ENCODE data around the gene FRMD5.

The FRMD5 gene

DNA sequence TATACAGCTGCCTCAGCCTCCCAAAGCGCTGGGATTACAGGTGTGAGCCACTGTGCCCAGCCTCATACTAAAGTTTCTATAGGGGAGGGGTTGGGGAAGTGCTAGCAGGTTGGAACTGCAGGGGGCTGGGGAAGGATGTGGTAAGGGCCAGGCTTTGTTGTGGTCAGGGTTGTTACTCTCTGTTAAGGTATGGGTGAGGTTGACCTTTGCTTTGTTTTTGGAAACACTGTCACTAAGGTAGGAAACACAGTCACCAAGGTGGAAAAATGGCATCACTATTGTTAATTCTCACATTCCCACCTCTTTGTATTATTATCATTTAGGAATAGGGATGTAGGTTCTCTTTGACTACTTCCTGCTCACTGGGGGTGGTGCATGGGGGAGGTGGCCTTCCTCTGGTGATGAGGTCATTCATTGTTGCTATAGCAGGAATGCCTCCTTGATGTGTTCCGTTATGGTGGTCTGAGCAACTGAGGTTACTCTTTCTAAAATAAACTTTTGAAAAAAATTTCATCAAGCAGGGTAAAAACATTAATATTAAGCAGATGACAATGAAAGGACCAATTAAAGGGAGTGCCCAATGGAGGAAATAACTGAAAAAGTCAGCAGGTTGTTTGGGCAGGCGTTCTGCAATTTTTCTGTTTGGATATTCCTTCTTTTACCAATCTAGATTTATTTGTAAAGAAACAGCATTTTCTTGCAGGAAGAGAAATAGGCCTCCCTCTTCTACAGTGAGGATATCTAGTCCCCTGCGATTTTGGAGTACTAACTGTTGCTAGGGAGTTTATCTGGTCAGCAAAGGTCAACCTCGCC is 217.8 kb downstream of the FRMD5 start:
- peaks cover 0 to 3% of the 10 kb centered on the region in 2 donors for H3K9me3 ChIP-seq (ENCODE audit: control insufficient read depth in 2 of 2, low read length in 2 of 2)
- no peaks in the 10 kb centered on the region for H3K27me3 ChIP-seq (ENCODE audit: control insufficient read depth in 1 of 2, insufficient read depth in 2 of 2, low read length in 2 of 2)
- H3K36me3 ChIP-seq (ENCODE audit: control insufficient read depth in 2 of 2, insufficient read depth in 2 of 2, low read length in 2 of 2) = no peaks in the 10 kb centered on the region
- H3K9ac ChIP-seq (ENCODE audit: low read length in 2 of 2) = no peak overlapping the region
- no peaks in the 10 kb centered on the region for H3K4me1 ChIP-seq (ENCODE audit: control insufficient read depth, insufficient read depth, low read length)
- H3K4me3 ChIP-seq (ENCODE audit: low read length in 2 of 2) = no peak overlapping the region
- no peak overlapping the region for H3K27ac ChIP-seq (ENCODE audit: low read length)

DNA sequence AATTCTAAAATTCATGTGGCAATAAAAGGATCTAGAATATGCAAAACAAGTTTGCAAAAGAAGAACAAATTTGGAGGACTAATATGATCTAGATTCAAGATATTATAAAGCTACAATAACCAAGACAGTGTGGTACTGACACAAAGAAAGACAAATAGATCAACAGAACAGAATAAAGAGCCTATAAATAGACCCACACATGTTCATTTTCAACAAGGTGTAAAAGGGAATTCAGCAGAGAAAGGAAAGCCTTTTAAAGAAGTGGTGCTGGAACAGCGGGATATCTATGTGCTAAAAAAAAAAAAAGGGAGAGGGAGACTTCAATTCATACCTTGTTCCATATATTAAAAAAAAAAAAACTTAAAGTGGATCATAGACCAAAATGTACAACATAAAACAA is 219.3 kb downstream of the FRMD5 start:
- Histone ChIP-seq H3K36me3 (ENCODE audit: control insufficient read depth in 2 of 2, insufficient read depth in 2 of 2, low read length in 2 of 2) (no peaks in the 10 kb centered on the region), H3K9ac (ENCODE audit: low read length in 2 of 2) (no peak overlapping the region), H3K27me3 (ENCODE audit: control insufficient read depth in 1 of 2, insufficient read depth in 2 of 2, low read length in 2 of 2) (no peaks in the 10 kb centered on the region), H3K27ac (ENCODE audit: low read length) (no peak overlapping the region), H3K9me3 (ENCODE audit: control insufficient read depth in 2 of 2, low read length in 2 of 2) (peaks cover 0 to 3% of the 10 kb centered on the region in 2 donors), H3K4me1 (ENCODE audit: control insufficient read depth, insufficient read depth, low read length) (no peaks in the 10 kb centered on the region), H3K4me3 (ENCODE audit: low read length in 2 of 2) (no peak overlapping the region)

DNA sequence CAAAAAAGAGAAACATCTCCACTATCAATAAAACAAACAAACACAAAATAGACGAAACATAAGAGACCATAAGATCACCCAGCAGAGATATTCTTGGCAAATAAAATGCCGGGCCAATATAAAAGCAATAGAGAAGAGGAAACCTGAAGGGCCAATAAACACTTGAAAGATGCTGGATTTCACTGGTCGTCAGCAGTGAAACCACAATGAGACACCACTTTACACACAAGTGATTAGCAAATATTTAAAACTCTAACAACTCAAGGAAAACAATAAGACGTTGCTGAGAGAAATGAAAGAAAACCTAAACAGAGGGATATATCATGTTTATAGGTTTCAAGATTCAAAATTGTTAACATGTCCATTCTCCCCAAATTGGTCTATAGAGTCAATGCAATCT is 219.7 kb downstream of the FRMD5 start:
- Histone ChIP-seq H3K4me3 (ENCODE audit: low read length in 2 of 2) (no peak overlapping the region), H3K36me3 (ENCODE audit: control insufficient read depth in 2 of 2, insufficient read depth in 2 of 2, low read length in 2 of 2) (no peaks in the 10 kb centered on the region), H3K4me1 (ENCODE audit: control insufficient read depth, insufficient read depth, low read length) (no peaks in the 10 kb centered on the region), H3K9me3 (ENCODE audit: control insufficient read depth in 2 of 2, low read length in 2 of 2) (peaks cover 0 to 3% of the 10 kb centered on the region in 2 donors), H3K9ac (ENCODE audit: low read length in 2 of 2) (no peak overlapping the region), H3K27me3 (ENCODE audit: control insufficient read depth in 1 of 2, insufficient read depth in 2 of 2, low read length in 2 of 2) (no peaks in the 10 kb centered on the region), H3K27ac (ENCODE audit: low read length) (no peak overlapping the region)

- no peak overlapping the region for H3K9ac ChIP-seq (ENCODE audit: low read length in 2 of 2)
- no peaks in the 10 kb centered on the region for H3K27me3 ChIP-seq (ENCODE audit: control insufficient read depth in 1 of 2, insufficient read depth in 2 of 2, low read length in 2 of 2)
- no peaks in the 10 kb centered on the region for H3K4me1 ChIP-seq (ENCODE audit: control insufficient read depth, insufficient read depth, low read length)
- H3K36me3 ChIP-seq (ENCODE audit: control insufficient read depth in 2 of 2, insufficient read depth in 2 of 2, low read length in 2 of 2) = no peaks in the 10 kb centered on the region
- H3K4me3 ChIP-seq (ENCODE audit: low read length in 2 of 2) = no peak overlapping the region
- H3K9me3 ChIP-seq (ENCODE audit: control insufficient read depth in 2 of 2, low read length in 2 of 2) = peaks cover 0 to 3% of the 10 kb centered on the region in 2 donors
- H3K27ac ChIP-seq (ENCODE audit: low read length) = no peak overlapping the region
Measured at GRCh38 chr15:43974852-43975251, 220.2 kb downstream of the FRMD5 start.

GRCh38 chr15:43969802-43970375 is 225.2 kb downstream of the FRMD5 start:
- H3K4me3 ChIP-seq (ENCODE audit: low read length in 2 of 2) = no peak overlapping the region
- no peak overlapping the region for H3K9ac ChIP-seq (ENCODE audit: low read length in 2 of 2)
- no peaks in the 10 kb centered on the region for H3K36me3 ChIP-seq (ENCODE audit: control insufficient read depth in 2 of 2, insufficient read depth in 2 of 2, low read length in 2 of 2)
- H3K9me3 ChIP-seq (ENCODE audit: control insufficient read depth in 2 of 2, low read length in 2 of 2) = no peaks in the 10 kb centered on the region
- no peaks in the 10 kb centered on the region for H3K4me1 ChIP-seq (ENCODE audit: control insufficient read depth, insufficient read depth, low read length)
- no peak overlapping the region for H3K27ac ChIP-seq (ENCODE audit: low read length)
- H3K27me3 ChIP-seq (ENCODE audit: control insufficient read depth in 1 of 2, insufficient read depth in 2 of 2, low read length in 2 of 2) = no peaks in the 10 kb centered on the region

- H3K4me1 ChIP-seq (ENCODE audit: control insufficient read depth, insufficient read depth, low read length) = no peaks in the 10 kb centered on the region
- no peak overlapping the region for H3K27ac ChIP-seq (ENCODE audit: low read length)
- H3K36me3 ChIP-seq (ENCODE audit: control insufficient read depth in 2 of 2, insufficient read depth in 2 of 2, low read length in 2 of 2) = no peaks in the 10 kb centered on the region
- no peaks in the 10 kb centered on the region for H3K27me3 ChIP-seq (ENCODE audit: control insufficient read depth in 1 of 2, insufficient read depth in 2 of 2, low read length in 2 of 2)
- H3K4me3 ChIP-seq (ENCODE audit: low read length in 2 of 2) = no peak overlapping the region
- H3K9ac ChIP-seq (ENCODE audit: low read length in 2 of 2) = no peak overlapping the region
- no peaks in the 10 kb centered on the region for H3K9me3 ChIP-seq (ENCODE audit: control insufficient read depth in 2 of 2, low read length in 2 of 2)
Measured at GRCh38 chr15:43968551-43968950, 226.5 kb downstream of the FRMD5 start.

DNA sequence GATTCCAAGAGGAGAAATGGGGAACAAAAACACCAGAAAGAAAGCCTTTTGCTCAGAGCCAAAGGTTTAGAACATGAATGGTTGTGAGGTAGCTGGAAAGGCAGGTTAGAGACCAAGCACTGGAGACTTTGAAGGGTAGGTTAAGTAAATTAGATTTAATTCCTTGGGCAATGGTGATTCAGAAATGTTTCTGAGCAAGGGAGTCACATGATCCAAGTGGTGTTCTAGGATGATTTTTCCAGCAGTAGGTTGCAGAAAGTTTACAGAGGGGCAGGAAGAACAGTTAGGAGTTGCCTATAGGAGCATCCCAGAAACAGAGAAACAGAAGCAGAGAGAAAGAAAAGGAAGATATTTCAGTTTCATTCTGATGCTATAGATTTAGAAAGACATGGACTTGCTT is 228.4 kb downstream of the FRMD5 start:
- Histone ChIP-seq H3K4me3 (ENCODE audit: low read length in 2 of 2) (no peak overlapping the region), H3K9me3 (ENCODE audit: control insufficient read depth in 2 of 2, low read length in 2 of 2) (no peaks in the 10 kb centered on the region), H3K9ac (ENCODE audit: low read length in 2 of 2) (no peak overlapping the region), H3K4me1 (ENCODE audit: control insufficient read depth, insufficient read depth, low read length) (no peaks in the 10 kb centered on the region), H3K27ac (ENCODE audit: low read length) (no peak overlapping the region), H3K36me3 (ENCODE audit: control insufficient read depth in 2 of 2, insufficient read depth in 2 of 2, low read length in 2 of 2) (no peaks in the 10 kb centered on the region), H3K27me3 (ENCODE audit: control insufficient read depth in 1 of 2, insufficient read depth in 2 of 2, low read length in 2 of 2) (no peaks in the 10 kb centered on the region)

GRCh38 chr15:43958861-43959330 is 236.2 kb downstream of the FRMD5 start:
- Histone ChIP-seq H3K4me3 (ENCODE audit: low read length in 2 of 2) (no peak overlapping the region), H3K9me3 (ENCODE audit: control insufficient read depth in 2 of 2, low read length in 2 of 2) (no peaks in the 10 kb centered on the region), H3K27me3 (ENCODE audit: control insufficient read depth in 1 of 2, insufficient read depth in 2 of 2, low read length in 2 of 2) (no peaks in the 10 kb centered on the region), H3K36me3 (ENCODE audit: control insufficient read depth in 2 of 2, insufficient read depth in 2 of 2, low read length in 2 of 2) (no peaks in the 10 kb centered on the region), H3K4me1 (ENCODE audit: control insufficient read depth, insufficient read depth, low read length) (peaks cover 5% of the 10 kb centered on the region), H3K9ac (ENCODE audit: low read length in 2 of 2) (no peak overlapping the region), H3K27ac (ENCODE audit: low read length) (no peak overlapping the region)

DNA sequence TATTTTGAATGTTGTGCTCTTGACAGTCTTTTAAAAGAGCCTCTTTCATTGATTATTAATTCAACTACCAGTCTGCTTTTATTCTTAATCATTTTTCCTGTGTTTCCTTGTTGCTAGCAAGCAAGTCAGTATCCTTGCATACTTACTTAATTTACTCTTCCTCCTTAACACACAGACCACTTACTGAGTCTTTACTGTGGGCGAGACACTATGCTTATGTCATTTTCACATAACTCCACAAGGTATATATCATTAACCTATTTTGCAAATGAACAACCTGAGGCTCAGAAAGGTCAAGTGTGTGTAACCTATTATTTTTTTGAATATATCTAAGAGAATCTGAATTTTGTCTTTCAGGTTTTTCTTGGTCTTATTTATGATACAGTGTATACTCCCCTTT is 237.3 kb downstream of the FRMD5 start:
- Histone ChIP-seq H3K27ac (ENCODE audit: low read length) (no peak overlapping the region), H3K27me3 (ENCODE audit: control insufficient read depth in 1 of 2, insufficient read depth in 2 of 2, low read length in 2 of 2) (no peaks in the 10 kb centered on the region), H3K4me3 (ENCODE audit: low read length in 2 of 2) (no peak overlapping the region), H3K36me3 (ENCODE audit: control insufficient read depth in 2 of 2, insufficient read depth in 2 of 2, low read length in 2 of 2) (no peaks in the 10 kb centered on the region), H3K9ac (ENCODE audit: low read length in 2 of 2) (no peak overlapping the region), H3K4me1 (ENCODE audit: control insufficient read depth, insufficient read depth, low read length) (peaks cover 5% of the 10 kb centered on the region), H3K9me3 (ENCODE audit: control insufficient read depth in 2 of 2, low read length in 2 of 2) (no peaks in the 10 kb centered on the region)

DNA sequence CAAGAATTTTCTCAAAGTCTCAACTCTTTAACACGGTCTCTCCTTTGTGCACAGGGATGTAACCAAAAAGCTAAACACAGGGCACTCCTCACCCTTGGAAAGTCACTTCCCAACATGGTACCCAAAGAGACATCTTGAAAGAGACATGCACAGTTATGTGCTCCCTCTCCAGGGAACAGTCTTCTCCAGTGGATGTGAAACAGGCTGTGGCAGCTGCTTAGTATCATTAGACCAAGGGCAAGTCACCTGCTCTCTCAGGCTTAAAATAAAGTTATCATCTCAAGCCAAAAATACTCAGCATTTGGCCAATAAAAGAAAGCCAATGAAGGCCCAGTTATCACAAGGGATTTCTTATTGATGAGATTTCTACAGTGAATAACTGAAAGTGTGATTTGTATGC is 239.9 kb downstream of the FRMD5 start:
- Histone ChIP-seq H3K4me1 (ENCODE audit: control insufficient read depth, insufficient read depth, low read length) (peaks cover 5% of the 10 kb centered on the region), H3K9me3 (ENCODE audit: control insufficient read depth in 2 of 2, low read length in 2 of 2) (no peaks in the 10 kb centered on the region)

GRCh38 chr15:43954181-43954621 is 240.9 kb downstream of the FRMD5 start:
- H3K4me1 ChIP-seq (ENCODE audit: control insufficient read depth, insufficient read depth, low read length) = peaks cover 5% of the 10 kb centered on the region
- H3K4me3 ChIP-seq (ENCODE audit: low read length in 2 of 2) = no peak overlapping the region
- H3K27ac ChIP-seq (ENCODE audit: low read length) = no peak overlapping the region
- no peak overlapping the region for H3K9ac ChIP-seq (ENCODE audit: low read length in 2 of 2)
- no peaks in the 10 kb centered on the region for H3K27me3 ChIP-seq (ENCODE audit: control insufficient read depth in 1 of 2, insufficient read depth in 2 of 2, low read length in 2 of 2)
- H3K9me3 ChIP-seq (ENCODE audit: control insufficient read depth in 2 of 2, low read length in 2 of 2) = no peaks in the 10 kb centered on the region
- H3K36me3 ChIP-seq (ENCODE audit: control insufficient read depth in 2 of 2, insufficient read depth in 2 of 2, low read length in 2 of 2) = no peaks in the 10 kb centered on the region

More for the DNA sequence above, 239.9 kb downstream of the FRMD5 start:
- Histone ChIP-seq H3K27me3 (ENCODE audit: control insufficient read depth in 1 of 2, insufficient read depth in 2 of 2, low read length in 2 of 2) (no peaks in the 10 kb centered on the region), H3K9ac (ENCODE audit: low read length in 2 of 2) (no peak overlapping the region), H3K4me3 (ENCODE audit: low read length in 2 of 2) (no peak overlapping the region), H3K27ac (ENCODE audit: low read length) (no peak overlapping the region), H3K36me3 (ENCODE audit: control insufficient read depth in 2 of 2, insufficient read depth in 2 of 2, low read length in 2 of 2) (no peaks in the 10 kb centered on the region)

Data from stomach smooth muscle (tissue), 2 donors.